ENCODE data around the gene TPP1.

DNA sequence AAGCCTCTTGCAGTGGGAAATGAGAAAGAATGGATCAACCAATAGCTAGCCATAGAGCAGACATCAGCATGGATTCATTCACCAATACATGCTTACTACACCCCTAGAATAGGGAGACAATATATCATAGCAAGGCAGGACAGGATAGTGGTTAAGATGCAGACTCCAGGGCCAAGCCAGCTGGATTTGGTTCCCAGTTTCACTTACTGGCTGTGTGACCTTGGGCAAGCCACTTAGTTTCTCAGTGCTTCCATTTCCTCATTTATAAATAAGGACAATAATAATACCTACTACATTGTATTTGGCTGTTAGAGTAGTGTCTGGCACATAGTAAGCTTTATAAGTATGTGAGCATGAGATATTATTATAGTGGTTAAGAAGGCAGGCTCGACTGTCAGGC lies 29.3 kb upstream of the TPP1 start:
- TF ChIP-seq, protein P1, sequence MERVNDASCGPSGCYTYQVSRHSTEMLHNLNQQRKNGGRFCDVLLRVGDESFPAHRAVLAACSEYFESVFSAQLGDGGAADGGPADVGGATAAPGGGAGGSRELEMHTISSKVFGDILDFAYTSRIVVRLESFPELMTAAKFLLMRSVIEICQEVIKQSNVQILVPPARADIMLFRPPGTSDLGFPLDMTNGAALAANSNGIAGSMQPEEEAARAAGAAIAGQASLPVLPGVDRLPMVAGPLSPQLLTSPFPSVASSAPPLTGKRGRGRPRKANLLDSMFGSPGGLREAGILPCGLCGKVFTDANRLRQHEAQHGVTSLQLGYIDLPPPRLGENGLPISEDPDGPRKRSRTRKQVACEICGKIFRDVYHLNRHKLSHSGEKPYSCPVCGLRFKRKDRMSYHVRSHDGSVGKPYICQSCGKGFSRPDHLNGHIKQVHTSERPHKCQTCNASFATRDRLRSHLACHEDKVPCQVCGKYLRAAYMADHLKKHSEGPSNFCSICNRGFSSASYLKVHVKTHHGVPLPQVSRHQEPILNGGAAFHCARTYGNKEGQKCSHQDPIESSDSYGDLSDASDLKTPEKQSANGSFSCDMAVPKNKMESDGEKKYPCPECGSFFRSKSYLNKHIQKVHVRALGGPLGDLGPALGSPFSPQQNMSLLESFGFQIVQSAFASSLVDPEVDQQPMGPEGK (CRISPR knock-in tag; IDR thresholded peaks at IDR 0.05; ENCODE audit: borderline replicate concordance) = no peak
- TF ChIP-seq, protein P2, sequence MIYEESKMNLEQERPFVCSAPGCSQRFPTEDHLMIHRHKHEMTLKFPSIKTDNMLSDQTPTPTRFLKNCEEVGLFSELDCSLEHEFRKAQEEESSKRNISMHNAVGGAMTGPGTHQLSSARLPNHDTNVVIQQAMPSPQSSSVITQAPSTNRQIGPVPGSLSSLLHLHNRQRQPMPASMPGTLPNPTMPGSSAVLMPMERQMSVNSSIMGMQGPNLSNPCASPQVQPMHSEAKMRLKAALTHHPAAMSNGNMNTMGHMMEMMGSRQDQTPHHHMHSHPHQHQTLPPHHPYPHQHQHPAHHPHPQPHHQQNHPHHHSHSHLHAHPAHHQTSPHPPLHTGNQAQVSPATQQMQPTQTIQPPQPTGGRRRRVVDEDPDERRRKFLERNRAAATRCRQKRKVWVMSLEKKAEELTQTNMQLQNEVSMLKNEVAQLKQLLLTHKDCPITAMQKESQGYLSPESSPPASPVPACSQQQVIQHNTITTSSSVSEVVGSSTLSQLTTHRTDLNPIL (CRISPR knock-in tag; IDR thresholded peaks at IDR 0.05; ENCODE audit: low read depth) = no peak
- TF ChIP-seq ZFP3 (CRISPR knock-in tag; IDR thresholded peaks at IDR 0.05) = no peak
- no peak for TF ChIP-seq ZC3H10 (CRISPR knock-in tag; IDR thresholded peaks at IDR 0.05)
- TF ChIP-seq, protein P3, sequence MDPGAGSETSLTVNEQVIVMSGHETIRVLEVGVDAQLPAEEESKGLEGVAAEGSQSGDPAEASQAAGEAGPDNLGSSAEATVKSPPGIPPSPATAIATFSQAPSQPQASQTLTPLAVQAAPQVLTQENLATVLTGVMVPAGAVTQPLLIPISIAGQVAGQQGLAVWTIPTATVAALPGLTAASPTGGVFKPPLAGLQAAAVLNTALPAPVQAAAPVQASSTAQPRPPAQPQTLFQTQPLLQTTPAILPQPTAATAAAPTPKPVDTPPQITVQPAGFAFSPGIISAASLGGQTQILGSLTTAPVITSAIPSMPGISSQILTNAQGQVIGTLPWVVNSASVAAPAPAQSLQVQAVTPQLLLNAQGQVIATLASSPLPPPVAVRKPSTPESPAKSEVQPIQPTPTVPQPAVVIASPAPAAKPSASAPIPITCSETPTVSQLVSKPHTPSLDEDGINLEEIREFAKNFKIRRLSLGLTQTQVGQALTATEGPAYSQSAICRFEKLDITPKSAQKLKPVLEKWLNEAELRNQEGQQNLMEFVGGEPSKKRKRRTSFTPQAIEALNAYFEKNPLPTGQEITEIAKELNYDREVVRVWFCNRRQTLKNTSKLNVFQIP (CRISPR knock-in tag; IDR thresholded peaks at IDR 0.05; ENCODE audit: borderline replicate concordance, low read depth) = no peak
- TF ChIP-seq SNAI2 (CRISPR knock-in tag; IDR thresholded peaks at IDR 0.05) = no peak
- no peak for TF ChIP-seq RARB (CRISPR knock-in tag; IDR thresholded peaks at IDR 0.05)
- no peak for TF ChIP-seq ARNTL (CRISPR knock-in tag; IDR thresholded peaks at IDR 0.05; ENCODE audit: borderline replicate concordance, low read depth)
- no peak for TF ChIP-seq ZFP30 (CRISPR knock-in tag; IDR thresholded peaks at IDR 0.05)
- TF ChIP-seq, protein P4, sequence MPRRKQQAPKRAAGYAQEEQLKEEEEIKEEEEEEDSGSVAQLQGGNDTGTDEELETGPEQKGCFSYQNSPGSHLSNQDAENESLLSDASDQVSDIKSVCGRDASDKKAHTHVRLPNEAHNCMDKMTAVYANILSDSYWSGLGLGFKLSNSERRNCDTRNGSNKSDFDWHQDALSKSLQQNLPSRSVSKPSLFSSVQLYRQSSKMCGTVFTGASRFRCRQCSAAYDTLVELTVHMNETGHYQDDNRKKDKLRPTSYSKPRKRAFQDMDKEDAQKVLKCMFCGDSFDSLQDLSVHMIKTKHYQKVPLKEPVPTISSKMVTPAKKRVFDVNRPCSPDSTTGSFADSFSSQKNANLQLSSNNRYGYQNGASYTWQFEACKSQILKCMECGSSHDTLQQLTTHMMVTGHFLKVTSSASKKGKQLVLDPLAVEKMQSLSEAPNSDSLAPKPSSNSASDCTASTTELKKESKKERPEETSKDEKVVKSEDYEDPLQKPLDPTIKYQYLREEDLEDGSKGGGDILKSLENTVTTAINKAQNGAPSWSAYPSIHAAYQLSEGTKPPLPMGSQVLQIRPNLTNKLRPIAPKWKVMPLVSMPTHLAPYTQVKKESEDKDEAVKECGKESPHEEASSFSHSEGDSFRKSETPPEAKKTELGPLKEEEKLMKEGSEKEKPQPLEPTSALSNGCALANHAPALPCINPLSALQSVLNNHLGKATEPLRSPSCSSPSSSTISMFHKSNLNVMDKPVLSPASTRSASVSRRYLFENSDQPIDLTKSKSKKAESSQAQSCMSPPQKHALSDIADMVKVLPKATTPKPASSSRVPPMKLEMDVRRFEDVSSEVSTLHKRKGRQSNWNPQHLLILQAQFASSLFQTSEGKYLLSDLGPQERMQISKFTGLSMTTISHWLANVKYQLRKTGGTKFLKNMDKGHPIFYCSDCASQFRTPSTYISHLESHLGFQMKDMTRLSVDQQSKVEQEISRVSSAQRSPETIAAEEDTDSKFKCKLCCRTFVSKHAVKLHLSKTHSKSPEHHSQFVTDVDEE (CRISPR knock-in tag; IDR thresholded peaks at IDR 0.05) = no peak
- TF ChIP-seq PPARA (CRISPR knock-in tag; IDR thresholded peaks at IDR 0.05; ENCODE audit: borderline replicate concordance) = no peak
